PFSK-1 (cell line): ENCODE data around the gene B3GNT8.

Experiments
- FOXP2 ChIP-seq: optimal IDR thresholded peaks from 2 replicates; pipeline ENCODE3; 2011; ENCODE audit warnings: borderline replicate concordance, control low read depth, inconsistent platforms; ENCODE audit not compliant: insufficient read depth; ENCODE audit errors: extremely low read length, extremely low read depth
- POLR2AphosphoS5 ChIP-seq: IDR thresholded peaks from 2 replicates; pipeline ENCODE4 v1.6.1; 2012; ENCODE audit warnings: low read depth, mild to moderate bottlenecking, control low read depth, low read length, moderate library complexity
- REST ChIP-seq, 2 experiments: IDR thresholded peaks; 2 replicates each; pipeline versions ENCODE4 v1.6.1 to v1.8.0; 2011 to 2012; ENCODE audit warnings: low read depth in 2 of 2, low read length in 2 of 2, control low read depth in 1 of 2, inconsistent platforms in 1 of 2, mild to moderate bottlenecking in 1 of 2, moderate library complexity in 1 of 2; ENCODE audit not compliant: insufficient read depth in 1 of 2
- SIN3A ChIP-seq: IDR thresholded peaks from 2 replicates; pipeline ENCODE4 v1.6.1; 2012; ENCODE audit warnings: mild to moderate bottlenecking, low read length, moderate library complexity, borderline replicate concordance; ENCODE audit not compliant: insufficient read depth
- TAF1 ChIP-seq: IDR thresholded peaks from 2 replicates; pipeline ENCODE4 v1.6.1; 2012; ENCODE audit warnings: low read length, control low read depth, borderline replicate concordance; ENCODE audit not compliant: insufficient read depth

GRCh38 chr19:41405776-41406175, 21.4 kb downstream of the B3GNT8 start:
- no peak for TF ChIP-seq POLR2AphosphoS5
- no peak for TF ChIP-seq REST (IDR thresholded peaks at IDR 0.05; ENCODE audit: insufficient read depth in 1 of 2, low read depth in 2 of 2, low read length in 2 of 2)
- TF ChIP-seq TAF1, result no peak
- no peak for TF ChIP-seq SIN3A
- TF ChIP-seq FOXP2, result no peak
